ENCODE results near the gene ZC3HAV1.

- TF ChIP-seq TAF1 (IDR thresholded peaks at IDR 0.05; ENCODE audit: borderline replicate concordance, insufficient read depth, low read length), result no peak
- TF ChIP-seq POLR2AphosphoS5 (IDR thresholded peaks at IDR 0.05; ENCODE audit: low read depth, low read length), result no peak
- TF ChIP-seq, protein P1, sequence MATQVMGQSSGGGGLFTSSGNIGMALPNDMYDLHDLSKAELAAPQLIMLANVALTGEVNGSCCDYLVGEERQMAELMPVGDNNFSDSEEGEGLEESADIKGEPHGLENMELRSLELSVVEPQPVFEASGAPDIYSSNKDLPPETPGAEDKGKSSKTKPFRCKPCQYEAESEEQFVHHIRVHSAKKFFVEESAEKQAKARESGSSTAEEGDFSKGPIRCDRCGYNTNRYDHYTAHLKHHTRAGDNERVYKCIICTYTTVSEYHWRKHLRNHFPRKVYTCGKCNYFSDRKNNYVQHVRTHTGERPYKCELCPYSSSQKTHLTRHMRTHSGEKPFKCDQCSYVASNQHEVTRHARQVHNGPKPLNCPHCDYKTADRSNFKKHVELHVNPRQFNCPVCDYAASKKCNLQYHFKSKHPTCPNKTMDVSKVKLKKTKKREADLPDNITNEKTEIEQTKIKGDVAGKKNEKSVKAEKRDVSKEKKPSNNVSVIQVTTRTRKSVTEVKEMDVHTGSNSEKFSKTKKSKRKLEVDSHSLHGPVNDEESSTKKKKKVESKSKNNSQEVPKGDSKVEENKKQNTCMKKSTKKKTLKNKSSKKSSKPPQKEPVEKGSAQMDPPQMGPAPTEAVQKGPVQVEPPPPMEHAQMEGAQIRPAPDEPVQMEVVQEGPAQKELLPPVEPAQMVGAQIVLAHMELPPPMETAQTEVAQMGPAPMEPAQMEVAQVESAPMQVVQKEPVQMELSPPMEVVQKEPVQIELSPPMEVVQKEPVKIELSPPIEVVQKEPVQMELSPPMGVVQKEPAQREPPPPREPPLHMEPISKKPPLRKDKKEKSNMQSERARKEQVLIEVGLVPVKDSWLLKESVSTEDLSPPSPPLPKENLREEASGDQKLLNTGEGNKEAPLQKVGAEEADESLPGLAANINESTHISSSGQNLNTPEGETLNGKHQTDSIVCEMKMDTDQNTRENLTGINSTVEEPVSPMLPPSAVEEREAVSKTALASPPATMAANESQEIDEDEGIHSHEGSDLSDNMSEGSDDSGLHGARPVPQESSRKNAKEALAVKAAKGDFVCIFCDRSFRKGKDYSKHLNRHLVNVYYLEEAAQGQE (IDR thresholded peaks at IDR 0.05; ENCODE audit: insufficient read depth in 1 of 2, low read depth in 2 of 2, low read length in 2 of 2), result no peak
- TF ChIP-seq FOXP2 (optimal IDR thresholded peaks at IDR 0.05; ENCODE audit: borderline replicate concordance, extremely low read depth, extremely low read length, insufficient read depth), result no peak
- no peak for TF ChIP-seq SIN3A (IDR thresholded peaks at IDR 0.05; ENCODE audit: borderline replicate concordance, insufficient read depth, low read length)
Observed at GRCh38 chr7:139075871-139076686, 33.4 kb downstream of the ZC3HAV1 start.
